Fibroblast of peridontal ligament (primary cell): ENCODE data around the gene PCGF1.
"Not testable (repeated sequence)": the region's sequence is repeated elsewhere in the genome, so short reads cannot be mapped to it uniquely, and the experiment has no call there.

Experiments
- DNase-seq: peaks from one replicate; pipeline ENCODE4 v3.0.0-alpha.2; 2010; ENCODE audit errors: extremely low read depth

The PCGF1 gene

GRCh38 chr2:74472086-74472944, 35.2 kb downstream of the PCGF1 start, which contains the start of gene MRPL53:
Gene MRPL53, minus strand, starts transcription at chr2:74472680. Its CDS starts 20 bp downstream, at chr2:74472660.
- DNase-seq, result peak; percentile 92

- no peak for DNase-seq
These were observed 36.0 kb downstream of the PCGF1 start for GRCh38 chr2:74471332-74472065.

GRCh38 chr2:74470742-74471141, 36.8 kb downstream of the PCGF1 start:
- DNase-seq, result not testable (repeated sequence)

- no peak for DNase-seq
These were observed 43.1 kb downstream of the PCGF1 start for GRCh38 chr2:74464406-74464805.

GRCh38 chr2:74462786-74463105, 44.7 kb downstream of the PCGF1 start:
- DNase-seq, result no peak

GRCh38 chr2:74462054-74462785, 45.3 kb downstream of the PCGF1 start:
- no peak for DNase-seq

- DNase-seq, result no peak
These were observed 46.1 kb downstream of the PCGF1 start for GRCh38 chr2:74461187-74462053.

GRCh38 chr2:74460187-74460586, 47.3 kb downstream of the PCGF1 start:
- DNase-seq, result not testable (repeated sequence)

GRCh38 chr2:74459503-74460118, 47.9 kb downstream of the PCGF1 start:
- not testable (repeated sequence) for DNase-seq

- peak; percentile 29 for DNase-seq
These were observed 48.5 kb downstream of the PCGF1 start for GRCh38 chr2:74458938-74459363.

GRCh38 chr2:74458132-74458937, 49.2 kb downstream of the PCGF1 start, which contains the start of gene WBP1:
Gene WBP1, plus strand, starts transcription at chr2:74458438. Its CDS starts 165 bp downstream, at chr2:74458603.
- peak; percentile 100 for DNase-seq

GRCh38 chr2:74457549-74458131, 49.9 kb downstream of the PCGF1 start:
- DNase-seq, result no peak

GRCh38 chr2:74457129-74457548, 50.4 kb downstream of the PCGF1 start:
- no peak for DNase-seq
